Midbrain (tissue), 1 donor: Measurements from ENCODE around the gene SLC9C1.

Source experiments
- DNase-seq: peaks from one replicate; lab custom pipeline; 2025; lab: John Stamatoyannopoulos, UW

SLC9C1 gene

DNA sequence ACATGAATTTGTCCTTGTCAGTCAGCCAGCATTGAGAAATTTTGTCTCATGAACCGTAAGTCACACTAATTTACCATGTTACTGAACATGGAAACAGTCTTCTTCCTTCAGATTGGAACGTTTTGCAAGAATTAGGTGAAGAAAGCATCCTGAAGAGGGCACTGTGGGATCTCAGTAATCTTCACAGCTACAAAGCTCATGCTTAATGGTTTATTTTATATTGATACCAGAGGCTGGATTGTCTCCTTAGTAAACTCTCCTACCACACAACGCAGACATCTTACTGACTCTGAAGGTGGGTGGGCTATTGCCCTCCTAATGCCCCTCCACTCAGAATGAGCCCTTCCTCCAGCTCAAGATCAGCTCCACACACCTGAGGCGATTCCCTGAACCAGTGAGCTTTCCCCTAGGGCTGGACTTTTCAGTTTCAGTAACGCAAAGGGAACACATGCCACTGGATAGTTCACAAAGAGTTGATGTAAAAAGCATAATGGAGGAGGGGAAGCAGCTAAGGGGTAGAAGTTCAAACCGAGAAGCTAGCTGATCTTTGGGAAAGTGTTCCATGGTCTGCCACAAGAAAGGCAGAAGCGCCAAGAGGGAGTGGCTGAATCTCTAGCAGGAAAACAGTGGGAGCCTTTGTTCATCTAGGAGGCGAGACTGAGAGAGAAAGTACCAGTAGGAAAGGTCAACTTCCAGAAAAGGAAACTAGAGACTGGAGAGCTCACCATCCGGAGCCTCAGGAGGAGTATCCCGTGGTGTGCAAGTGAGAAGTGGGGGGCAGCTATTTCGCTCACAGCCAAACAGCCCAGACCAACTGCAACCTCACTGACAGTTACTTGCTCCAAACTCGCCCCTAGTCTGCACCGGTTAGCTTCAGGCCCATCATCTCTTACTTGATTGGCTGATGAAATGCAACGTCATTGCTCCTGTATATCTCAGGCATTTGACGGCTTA is at the start of gene SLC9C1:
TSS of gene SLC9C1 (minus strand) at position 849 of the 954 bp plus-strand sequence. CDS start 7,425 bp downstream, outside the sequence.
- DNase-seq: peak; percentile 86

- no peak for DNase-seq
These were observed 47.4 kb upstream of the SLC9C1 start for GRCh38 chr3:112341386-112341785.

- no peak for DNase-seq
These were observed 45.6 kb upstream of the SLC9C1 start for GRCh38 chr3:112339609-112340008.

DNA sequence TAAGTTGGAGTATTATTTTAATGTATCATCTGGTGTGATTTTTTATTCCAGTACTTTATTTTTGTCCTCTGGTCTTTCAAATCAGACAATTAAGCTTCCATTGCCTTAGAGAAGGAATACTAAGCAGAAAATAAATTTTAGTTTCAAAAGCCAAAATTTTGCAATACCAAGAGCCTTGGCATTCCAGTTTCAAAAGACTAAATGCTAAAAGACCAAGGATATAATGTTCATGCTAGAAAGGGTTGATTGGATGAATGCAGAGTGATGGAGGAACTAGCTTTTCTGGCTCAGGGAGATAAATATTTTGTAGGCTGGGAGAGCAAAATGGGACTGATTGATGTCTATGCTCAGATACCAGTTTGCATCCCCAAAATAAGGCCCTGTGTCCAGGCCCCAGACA is 45.1 kb upstream of the SLC9C1 start:
- DNase-seq: no peak

DNA sequence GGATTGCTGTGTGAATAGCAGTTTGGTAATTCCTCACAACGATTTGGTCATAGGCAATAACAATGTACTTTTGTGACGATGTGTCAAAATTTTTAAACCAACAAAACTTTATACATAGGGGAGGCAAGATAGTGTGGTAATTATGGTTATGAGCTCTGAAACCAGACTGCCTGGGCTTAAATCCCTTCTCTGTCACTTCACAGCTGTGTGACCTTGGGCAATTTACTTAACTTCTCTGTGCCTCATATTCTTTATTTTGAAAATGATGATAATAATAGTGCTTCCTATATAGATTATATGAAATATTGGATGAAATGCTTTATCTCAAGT is 44.7 kb upstream of the SLC9C1 start:
- no peak for DNase-seq

DNA sequence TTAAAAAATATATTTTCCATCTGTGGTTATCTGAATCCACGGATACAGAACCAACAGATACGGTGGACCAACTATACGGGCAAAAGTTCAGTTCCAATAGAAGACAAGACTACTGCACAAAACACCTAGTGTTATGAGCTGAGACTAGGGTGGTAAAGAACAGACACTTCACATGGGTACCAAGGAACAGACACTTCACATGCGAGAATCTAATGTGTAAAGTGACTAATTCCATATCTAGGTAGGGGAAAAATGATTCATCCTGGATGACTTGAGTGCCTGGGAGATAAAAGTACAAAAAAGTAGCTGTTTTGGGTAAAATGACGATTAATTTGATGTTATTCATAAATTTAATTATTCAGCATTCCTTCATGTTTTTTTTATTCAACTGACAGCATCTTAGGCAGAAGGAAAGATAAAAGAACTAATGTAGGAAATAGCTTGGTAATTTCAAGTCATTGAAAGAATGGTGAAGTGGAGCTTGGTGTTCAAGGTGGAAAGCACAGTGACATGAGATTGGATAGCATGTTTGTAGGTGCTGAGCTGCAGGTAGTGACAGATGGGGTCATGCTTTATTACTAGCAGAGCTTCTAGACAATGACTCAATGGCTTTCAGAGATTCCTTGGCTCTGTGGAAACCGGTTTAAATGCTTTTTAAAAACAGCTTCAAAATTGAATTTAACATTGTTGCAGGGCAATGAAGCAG is 44.2 kb upstream of the SLC9C1 start:
- DNase-seq: no peak

DNA sequence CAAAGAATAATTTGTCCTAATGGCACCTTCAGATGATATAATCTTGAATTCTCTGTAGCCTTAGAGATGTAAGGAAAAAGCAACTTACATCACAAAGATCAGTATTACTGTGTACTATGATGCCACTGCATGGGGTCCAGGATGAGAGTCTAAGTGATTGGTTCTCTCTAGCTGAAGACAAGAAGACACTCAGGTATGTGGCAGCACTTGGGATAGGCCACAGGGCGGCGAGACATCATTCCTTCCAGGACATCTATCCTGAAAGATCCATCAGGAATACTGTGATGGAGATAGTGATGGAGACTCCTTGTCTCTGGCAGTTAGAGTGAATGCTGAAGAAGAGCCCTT is 41.4 kb upstream of the SLC9C1 start:
- DNase-seq: no peak

- DNase-seq: no peak
These were observed 40.8 kb upstream of the SLC9C1 start for GRCh38 chr3:112334691-112335433.

GRCh38 chr3:112333381-112334317 is 39.6 kb upstream of the SLC9C1 start:
- peak; percentile 72 for DNase-seq

DNA sequence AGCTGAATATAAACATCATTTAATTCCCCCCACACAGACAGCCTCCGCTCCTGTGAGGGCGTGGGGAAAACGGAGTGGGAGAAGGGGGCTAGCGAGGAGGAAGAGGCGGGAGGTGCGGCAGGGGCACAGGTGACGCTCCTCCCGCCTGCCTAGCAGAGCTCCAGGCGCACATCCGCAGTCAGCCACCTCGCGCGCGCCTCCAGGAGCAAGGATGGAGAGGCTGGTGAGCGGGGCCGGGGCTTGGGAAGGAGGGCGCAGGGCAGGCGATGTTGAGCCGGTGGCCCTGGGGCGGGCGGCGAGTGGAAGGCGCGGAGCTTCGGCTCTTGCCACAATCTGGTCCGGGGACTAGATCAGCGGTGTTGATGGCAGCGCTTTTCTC is 39.0 kb upstream of the SLC9C1 start, which contains the start of gene CD200:
TSS of gene CD200 (plus strand) at position 155 of the 379 bp plus-strand sequence. CDS start at position 212, 57 bp downstream.
- DNase-seq: no peak

- no peak for DNase-seq
These were observed 37.8 kb upstream of the SLC9C1 start for GRCh38 chr3:112331851-112332250.

GRCh38 chr3:112327371-112327951 is 33.4 kb upstream of the SLC9C1 start:
- peak; percentile 73 for DNase-seq

DNA sequence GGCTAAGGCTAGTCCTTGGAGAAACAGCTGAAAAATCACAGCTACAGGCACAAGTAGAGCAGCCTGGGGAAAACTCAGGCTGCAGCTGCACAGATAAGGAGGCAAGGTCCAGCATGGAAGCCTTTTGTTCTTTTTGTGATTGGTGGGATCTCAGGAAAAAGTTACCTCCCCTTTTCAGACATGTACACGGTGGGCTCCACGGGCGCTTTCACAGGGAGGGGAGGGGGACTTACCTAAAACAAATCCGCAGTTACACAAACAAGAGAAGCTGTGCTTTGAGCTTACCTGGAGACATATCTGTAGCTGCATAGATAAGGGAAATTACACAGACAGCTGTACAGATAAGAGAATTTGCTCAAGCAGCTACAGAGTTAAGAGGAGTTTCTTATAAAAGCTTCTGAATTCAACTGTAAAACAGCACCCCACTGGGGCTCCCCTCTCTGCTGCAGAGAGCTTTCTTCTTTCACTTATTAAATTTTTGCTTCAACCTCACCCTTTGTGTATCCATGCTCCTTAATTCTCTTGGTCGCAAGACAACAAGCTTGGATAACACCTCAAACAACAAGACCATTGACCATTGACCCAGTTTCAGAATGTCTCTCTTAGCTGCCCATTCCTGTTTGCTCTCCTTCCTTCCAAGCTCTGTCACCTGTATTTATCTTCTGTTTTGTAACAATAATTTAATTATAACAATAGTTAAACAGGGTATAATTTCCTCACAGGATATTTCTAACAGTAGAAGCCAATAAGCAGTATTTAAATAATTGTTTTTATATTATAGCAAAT is 28.0 kb upstream of the SLC9C1 start:
- no peak for DNase-seq

GRCh38 chr3:112320691-112321090 is 26.7 kb upstream of the SLC9C1 start:
- DNase-seq: no peak

GRCh38 chr3:112319516-112320276 is 25.7 kb upstream of the SLC9C1 start:
- DNase-seq: no peak

DNA sequence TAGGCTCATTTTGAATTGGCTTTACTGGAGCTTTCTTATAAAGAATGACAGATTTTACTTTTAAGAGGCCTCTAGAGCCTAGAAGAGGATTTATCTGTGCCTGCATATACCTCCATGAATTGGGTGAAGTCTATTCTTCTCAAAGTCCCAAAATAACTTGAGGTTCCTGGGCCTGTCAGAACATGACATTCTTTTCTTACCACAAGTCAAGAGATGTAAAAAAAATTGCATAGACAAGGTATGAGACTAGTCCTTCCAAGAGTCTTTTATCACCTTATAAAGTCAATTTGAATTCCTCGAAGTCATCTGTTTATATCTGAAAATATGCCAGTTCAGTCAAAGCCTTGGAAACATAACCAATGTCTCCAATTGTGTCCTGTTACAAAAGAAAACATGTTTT is 21.8 kb upstream of the SLC9C1 start:
- no peak for DNase-seq

DNA sequence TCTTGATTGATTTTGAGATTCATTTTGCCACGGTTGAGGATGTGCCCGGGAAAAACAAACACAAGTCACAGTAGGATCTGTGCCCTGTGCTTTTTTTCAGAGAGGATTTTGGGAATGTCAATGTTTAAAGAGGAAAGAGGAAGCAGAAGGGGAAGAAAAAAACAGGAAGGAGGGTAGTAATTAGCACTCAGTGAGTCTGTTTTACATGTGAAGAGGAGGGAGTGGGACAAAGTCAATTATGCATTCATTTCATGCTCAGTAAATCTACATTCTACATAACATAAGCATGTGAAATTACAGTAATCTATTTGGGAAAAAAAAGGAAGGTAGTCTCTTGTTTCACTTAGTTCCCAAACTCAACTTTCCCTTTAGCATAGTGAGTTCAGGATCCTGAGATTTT is 20.6 kb upstream of the SLC9C1 start:
- no peak for DNase-seq

DNA sequence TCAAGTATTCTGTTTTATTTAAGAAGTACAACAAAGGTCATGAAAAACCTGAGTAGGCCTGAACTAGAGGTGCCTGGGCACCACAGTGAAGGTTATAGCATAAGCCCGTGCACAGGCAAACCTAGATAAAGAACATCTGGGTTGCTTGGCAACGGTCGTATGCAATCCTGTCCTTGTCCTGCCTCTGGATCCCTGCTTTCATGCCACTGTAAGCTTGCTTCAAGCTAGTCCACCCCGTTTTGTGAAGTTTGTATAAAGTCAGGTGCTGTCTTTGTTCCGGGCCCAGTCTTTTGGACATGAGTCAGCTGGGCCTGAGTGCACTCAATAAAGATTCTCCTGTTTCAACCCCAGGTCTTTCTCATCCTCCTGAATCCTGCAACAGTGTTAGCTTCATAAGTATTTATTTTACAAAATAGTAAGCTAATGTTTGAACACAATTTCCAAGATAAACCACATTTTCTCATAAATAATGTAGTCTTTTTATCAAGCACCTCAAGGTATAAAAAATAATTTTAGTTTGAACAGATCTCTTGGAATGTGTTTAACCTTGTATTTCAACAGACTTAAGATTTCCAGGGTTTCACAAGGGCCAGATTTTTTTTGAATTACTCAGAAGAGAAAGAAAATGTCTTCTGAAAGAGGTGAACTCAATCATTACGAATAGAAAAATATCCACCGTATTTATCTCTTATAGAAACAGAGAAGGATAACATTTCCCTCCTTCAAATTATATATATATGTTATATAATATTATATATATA is 14.3 kb upstream of the SLC9C1 start:
- no peak for DNase-seq

- no peak for DNase-seq
These were observed 13.5 kb upstream of the SLC9C1 start for GRCh38 chr3:112307557-112307956.
